EL (cell line): Measurements from ENCODE around the gene XIST.
"Not testable (repeated sequence)": the region's sequence is repeated elsewhere in the genome, so short reads cannot be mapped to it uniquely, and the experiment has no call there.

Experiments
- DNase-seq: peaks from one replicate; pipeline ENCODE4 v3.0.0-alpha.2; 2016

The XIST gene

GRCh38 chrX:73838123-73838522 lies 14.4 kb downstream of the XIST start:
- no peak for DNase-seq

GRCh38 chrX:73836956-73837477 lies 15.5 kb downstream of the XIST start:
- no peak for DNase-seq

- no peak for DNase-seq
These were observed 18.3 kb downstream of the XIST start for GRCh38 chrX:73834219-73834618.

DNA sequence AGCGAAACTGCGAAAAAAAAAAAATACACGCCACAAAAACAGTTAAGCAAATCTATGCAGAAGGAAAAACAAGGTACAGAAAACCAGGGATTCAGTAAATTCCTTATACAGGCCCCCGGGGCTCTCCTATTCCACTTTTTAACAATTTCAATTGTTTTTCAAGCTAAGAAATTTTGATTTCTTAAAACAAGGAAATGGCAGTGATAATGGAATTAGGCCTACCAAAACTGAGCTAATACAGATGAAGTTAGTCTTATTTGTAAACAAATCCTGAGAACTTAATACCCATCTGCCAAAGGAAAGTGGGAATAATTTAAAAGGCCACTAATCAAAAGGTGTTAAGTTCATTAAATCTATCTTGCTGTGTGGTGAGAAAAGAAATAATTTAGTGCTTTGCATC lies 20.2 kb downstream of the XIST start:
- DNase-seq: no peak

DNA sequence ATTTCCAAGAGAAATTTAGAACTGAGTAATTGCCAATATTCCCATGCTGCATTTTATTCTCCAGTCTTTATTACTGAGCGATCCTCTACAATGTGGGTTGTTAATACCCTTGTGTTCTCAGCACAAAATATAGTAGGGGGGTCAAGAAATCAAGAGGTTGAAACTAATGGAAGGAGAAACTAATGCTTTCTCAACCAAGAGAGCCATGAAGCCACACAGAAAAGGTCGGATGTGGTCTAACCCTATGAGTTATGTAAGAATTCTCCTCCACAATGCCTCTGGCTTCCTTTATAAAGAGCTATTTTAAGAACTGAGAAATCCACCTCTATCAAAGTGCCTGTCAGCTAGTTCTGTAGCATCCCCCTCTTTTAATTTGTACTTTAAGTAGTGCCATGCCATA lies 21.0 kb downstream of the XIST start:
- DNase-seq: no peak

DNA sequence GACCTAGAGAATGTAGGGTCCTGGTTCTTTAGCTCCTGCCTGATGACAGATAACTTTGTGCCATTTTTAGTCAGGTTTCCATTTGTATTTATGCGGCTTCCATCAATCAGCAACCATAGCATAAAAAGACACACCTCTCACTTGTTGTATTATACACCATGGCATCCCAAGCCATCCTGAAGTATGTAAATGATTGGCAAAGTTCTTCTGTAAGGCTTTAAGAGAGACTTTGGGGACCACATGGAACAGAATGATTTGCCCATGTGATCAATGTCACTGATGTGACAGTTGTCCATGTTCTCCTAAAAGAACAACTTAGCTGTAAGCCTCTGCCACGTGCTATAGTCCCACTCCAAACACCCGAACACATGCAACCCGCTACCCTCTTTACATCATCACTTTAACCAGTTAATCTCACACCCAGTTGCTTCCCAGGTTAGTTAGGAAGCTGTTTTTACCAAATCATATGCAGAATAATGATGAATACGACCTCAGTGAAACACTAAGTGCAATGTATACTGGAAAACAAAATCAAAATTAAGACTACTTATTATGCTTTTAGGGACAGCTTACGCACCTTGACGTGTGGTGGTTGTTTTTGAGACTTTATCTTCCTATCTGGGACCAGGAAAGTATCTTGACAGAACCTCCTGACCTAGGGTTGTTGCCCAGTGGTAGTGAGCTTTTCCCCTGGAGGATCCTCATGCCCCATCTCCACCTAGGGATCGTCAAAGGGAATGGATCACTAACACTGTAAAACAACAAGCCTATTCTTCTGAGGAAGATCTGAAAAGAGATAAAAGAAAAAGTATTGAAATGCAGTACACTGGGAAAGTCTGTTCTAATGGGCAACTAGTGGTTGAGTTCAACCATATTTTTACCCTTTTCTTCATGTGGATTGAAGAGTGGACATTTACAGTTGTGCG lies 21.8 kb downstream of the XIST start:
- DNase-seq: no peak

DNA sequence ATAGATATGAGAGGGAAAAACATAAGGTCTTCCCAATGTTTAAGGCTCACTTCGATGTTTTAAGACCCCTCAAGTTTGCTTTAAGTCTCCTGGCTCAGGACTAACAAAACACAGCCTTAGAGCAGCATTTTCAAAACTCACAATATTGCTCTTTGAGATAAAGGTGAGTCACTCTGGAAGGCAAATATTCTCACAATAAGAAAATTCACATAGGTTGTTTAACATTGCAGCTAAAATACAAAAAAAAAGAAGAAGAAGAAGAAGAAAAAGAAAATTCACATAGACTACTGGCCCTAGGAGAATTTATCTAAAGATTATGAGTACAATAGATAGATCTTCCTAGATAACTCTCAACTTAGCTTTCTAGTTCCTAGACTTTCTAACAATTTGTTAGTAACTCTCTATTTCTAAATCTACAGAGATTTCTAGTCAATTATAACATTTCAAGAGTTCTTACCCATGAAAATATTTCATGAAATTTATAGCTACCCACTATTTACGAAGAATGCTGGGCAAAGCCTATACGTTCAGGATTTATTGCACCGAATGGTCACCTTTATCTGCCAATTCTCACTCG lies 22.5 kb downstream of the XIST start:
- no peak for DNase-seq

DNA sequence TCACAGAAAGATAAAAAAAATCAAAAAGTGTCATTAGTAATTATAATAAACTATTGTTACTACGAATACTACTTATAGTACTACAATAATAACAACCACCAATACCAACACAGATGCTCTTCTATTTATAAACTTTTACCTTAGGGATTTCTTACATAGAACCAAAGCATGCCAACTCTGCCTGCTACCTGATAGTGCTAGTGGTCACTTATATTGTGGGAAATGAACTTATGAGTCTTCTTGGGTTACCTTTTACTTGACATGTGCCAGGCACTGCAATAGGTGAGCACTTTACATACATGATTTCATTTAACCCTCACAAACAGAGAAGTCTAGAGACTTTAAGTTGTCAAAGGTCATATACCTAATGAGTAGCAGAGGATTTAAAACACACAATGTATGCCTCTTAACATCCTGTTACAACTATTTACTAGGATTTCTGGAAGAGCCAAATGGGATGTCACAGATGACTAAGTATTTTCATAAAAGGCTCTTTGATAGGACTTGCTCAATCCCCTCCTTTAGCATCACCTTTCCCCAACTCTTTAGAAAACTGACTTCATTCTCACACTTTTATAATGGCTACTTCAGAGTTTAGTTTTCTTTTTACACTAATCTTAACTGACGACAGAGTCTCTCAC lies 24.3 kb downstream of the XIST start:
- no peak for DNase-seq

DNA sequence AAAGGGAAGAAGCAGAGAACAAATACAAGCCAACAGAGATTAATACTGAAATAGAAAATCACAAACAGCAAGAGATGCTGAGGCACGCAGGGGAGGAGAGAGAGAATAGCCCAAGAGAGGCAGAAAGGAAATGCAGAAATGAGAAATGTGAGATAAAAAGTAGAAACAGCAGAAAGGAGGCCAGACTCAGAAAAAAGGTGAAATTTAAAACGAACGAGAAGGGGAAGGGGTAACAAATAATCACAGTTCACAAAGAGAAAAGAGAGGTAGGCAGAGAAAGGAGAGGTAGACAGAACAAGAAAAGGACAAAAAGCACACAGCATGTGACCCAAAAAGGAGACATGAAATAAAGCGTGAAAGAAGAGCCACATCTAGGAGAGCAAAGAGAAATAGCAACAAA lies 25.1 kb downstream of the XIST start:
- no peak for DNase-seq

- DNase-seq: no peak
These were observed 25.5 kb downstream of the XIST start for GRCh38 chrX:73826996-73827395.

DNA sequence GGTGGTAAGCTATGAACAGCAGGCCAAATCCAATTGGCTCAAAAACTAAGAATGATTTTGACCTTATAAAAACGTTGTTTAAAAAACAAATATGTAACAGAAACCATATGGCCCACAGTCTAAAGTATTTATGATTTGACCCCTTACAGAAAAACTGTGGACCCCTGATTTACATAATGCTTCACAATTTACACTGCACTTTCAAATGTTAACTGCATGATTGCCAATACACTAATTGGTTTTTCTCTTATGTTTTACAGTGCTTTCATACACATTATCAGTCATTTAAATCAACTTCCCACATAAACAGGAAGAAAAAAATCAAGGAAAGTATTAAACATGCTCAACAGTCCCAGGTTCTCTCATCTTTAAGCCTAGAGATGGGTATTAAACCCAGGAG lies 26.9 kb downstream of the XIST start:
- no peak for DNase-seq

DNA sequence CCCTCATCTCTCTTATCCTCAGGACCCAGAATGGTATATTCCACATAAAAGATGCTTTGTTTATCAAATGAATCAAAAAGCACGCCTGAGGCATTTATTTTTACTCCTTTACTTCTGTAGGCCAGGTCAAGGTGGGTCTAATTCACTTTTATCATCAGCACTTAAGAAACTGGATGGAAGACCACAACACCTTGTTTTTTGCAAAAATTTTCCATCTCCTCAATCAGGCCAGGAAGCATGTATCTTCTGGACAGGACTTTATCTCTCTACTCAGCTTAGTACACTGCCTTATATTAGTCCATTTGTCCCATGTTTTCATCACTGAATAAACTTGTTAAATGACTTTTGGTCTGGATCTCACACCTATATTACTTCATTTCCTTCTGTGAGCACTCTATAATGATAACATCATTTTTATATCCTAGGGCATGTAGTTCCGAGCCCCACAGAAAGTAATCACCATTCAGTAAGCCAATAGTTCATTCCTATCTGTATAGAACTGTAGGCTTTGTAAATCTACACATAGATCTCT lies 29.0 kb downstream of the XIST start:
- DNase-seq: no peak

DNA sequence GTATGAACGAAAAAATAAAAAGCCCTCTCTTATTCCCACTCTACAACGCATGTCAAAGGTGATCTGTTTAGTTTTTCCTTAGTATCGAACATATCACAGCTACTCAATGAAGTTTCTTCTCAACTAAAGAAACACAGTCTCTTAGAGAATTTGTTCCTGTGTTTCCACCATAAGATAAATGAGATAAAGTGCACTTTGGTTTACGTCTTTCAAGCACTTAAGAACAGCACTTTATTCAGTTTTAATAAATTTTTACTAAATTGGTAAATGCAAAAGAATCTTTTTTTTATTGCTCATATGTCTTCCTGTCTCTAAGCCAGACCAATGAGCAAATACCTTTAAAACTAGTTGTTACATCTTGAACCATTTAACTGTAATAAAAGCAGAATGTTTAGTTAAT lies 29.7 kb downstream of the XIST start:
- DNase-seq: no peak

DNA sequence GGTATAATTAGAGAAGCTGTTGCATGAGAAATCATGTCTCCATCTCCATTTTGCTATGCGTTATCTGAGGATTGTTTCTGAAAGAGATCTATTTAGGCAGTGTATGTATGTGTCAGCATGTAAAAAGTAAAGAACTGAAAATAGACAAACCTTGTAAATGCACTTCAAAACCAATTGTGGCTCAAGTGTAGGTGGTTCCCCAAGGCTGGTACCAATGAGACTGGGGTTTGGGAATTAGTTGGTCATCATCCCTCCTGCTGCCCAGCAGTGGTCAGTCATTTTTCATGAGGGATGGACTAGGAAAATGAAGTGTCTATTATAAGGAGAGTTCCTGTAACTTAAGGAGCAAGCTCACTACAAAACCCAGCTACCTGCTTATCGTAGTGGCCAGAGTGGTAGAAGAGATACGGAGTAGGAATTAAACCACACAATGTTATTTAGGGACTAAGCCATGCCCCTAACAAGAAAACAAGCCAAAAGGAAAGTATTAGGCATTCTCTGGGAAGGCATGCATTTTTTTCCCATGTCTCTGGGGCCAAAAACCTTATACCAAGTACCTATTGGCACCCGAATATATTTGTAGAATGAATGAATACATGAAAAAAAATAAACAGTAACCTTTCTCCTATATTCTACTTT lies 30.5 kb downstream of the XIST start:
- DNase-seq: no peak

- DNase-seq: not testable (repeated sequence)
These were observed 32.5 kb downstream of the XIST start for GRCh38 chrX:73819864-73820558.

DNA sequence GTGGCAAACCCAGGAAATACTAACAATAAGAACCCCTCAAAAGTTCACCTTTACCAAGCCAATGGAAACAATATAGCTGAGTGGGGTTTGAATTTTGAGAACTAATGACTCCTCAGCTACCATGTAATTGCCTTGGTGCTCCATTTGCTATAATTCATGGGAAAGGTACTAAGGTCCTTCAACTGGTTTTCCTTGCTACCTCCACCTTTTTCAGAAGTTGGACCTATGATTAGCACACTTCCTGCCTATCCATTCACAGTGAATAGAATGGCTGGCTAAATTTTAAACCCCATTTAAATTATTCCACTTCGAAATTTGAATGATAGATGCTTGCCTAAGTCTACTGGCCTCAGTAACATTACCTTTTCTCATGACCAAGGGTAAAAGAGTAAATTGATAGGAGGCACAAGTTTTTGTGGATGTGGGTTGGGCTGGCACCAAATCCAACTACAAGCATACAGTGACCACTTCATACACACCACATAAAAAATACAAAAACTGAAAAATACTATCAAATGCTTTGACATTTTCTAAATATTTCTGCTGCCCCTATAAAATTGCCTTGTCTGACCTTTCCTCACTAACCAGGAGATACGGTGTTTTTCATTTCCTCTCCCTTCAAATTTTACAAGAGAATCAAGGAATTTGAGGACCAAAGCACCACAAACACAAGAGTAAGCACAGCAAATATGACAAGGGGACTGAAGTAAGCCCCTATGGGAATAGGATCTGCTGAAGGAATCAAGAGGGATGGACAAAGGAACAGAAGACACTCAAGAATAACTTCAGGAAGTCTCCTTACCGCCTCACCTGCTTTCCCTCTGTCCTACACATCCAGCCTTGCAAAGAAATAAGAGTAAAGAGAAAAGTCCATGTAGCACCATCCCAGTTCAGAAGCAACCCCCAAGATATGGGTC lies 34.1 kb downstream of the XIST start:
- no peak for DNase-seq

DNA sequence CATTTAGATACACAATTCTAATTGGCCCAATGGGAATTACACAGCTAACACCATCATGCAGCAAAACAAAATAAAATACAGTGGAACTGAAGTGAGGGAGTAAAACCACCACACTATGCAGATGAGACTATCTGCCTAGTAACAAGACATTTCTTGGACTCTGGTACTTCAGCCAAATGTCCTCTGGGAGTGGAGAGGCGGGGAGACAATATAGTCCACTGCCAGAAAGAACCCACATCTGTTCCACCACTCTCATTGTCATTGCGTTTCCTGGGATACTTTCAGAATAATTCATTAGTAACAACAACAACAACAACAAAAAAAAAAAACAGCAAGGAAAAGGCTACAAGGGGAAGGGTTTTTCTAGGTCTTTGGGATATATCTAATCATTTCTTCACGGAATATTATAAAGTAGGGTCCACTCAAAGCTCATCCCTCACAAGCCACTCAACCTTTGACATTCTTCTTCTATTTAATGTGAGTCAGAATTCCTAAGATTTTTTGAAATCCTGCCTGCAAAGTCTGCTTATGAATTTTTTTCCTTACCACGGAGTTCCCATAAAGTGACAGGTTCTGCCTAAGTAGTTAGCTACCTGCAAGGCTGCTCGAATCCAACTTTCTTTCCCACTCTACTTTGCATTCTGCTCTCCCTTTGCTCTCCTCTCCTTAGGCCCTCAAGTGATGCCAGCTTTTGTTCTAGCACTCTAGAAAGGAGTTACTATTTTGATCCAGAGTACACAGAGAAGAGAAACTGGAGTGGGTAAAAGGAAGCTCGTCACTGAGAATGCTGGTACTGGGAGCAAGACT lies 34.9 kb downstream of the XIST start:
- DNase-seq: peak; percentile 19

DNA sequence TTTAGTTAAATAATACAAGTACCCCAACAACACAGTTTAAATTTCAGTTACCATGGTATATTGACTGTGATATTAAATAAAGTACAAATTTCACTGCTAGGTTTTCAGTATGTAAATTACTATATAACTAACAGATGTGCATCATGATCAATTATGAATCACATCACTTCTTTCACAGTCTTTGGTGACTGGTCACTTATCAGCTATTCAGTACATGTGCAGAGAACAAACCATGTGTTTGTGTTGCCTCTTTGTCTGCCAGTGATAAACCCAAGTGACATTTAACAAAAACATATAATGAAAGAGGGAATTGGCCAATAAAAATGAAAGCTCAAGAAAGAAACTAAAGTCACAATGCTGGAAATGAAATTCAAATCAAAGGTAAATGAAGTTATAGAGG lies 40.3 kb downstream of the XIST start:
- peak; percentile 6 for DNase-seq

GRCh38 chrX:73804109-73804508 lies 48.4 kb downstream of the XIST start:
- DNase-seq: not testable (repeated sequence)

GRCh38 chrX:73799888-73800287 lies 52.6 kb downstream of the XIST start:
- no peak for DNase-seq
